Ascending aorta (tissue), 2 donors: ENCODE results near the gene GAD2. TPM values are rescaled to one million over a fixed set of nuclear protein-coding genes. Genes with fewer than 3 reads are reported as not detected.

Source experiments
- DNase-seq, 2 donors: peaks; one replicate each; pipeline ENCODE4 v3.0.0-alpha.2; 2019; ENCODE audit warnings: low spot score in 2 of 2
- H3K27ac ChIP-seq, 2 donors: fragments of 200-600 bp; sonication (generic); one replicate each; pipeline ENCODE4 v1.5.1; 2016 to 2017; ENCODE audit warnings: mild to moderate bottlenecking in 1 of 2
- H3K27me3 ChIP-seq: fragments of 200-600 bp; sonication (generic); one replicate; pipeline ENCODE4 v1.5.1; 2017
- H3K36me3 ChIP-seq, 2 donors: fragments of 200-600 bp; sonication (generic); one replicate each; pipeline ENCODE4 v1.5.1; 2016
- H3K4me1 ChIP-seq, 2 donors: fragments of 200-600 bp; sonication (generic); one replicate each; pipeline ENCODE4 v1.5.1; 2016 to 2017; ENCODE audit warnings: mild to moderate bottlenecking in 1 of 2
- H3K4me3 ChIP-seq, 2 donors: fragments of 200-600 bp; sonication (generic); one replicate each; pipeline ENCODE4 v1.5.1; 2016 to 2017; ENCODE audit warnings: mild to moderate bottlenecking in 1 of 2
- H3K9me3 ChIP-seq, 2 donors: fragments of 200-600 bp; sonication (generic); one replicate each; pipeline ENCODE4 v1.5.1; 2016
- CTCF ChIP-seq, 3 experiments: fragments of 200-600 bp in 2 of 3; fragments of 450-650 bp in 1 of 3; sonication (generic) in 2 of 3; IDR thresholded peaks; one replicate each; pipeline ENCODE4 v1.5.1; 2016 to 2019; ENCODE audit warnings: antibody characterized with exemption in 3 of 3, mild to moderate bottlenecking in 1 of 3, moderate library complexity in 1 of 3
- intact Hi-C: fragments of 100-400 bp; cut with DNase I; formaldehyde crosslinking; loops from one replicate; pipeline ENCODE4 v1.15.1; 2023
- total RNA-seq: library from RNA; depleted of rRNA; stranded (reverse); fragments of >200 nt; gene quantifications from one replicate; pipeline ENCODE4 v1.1.0, GENCODE V29; 2016

The GAD2 gene
- total RNA-seq, 1 donor from 2014 or later: not detected

GRCh38 chr10:26296360-26296759, 79.8 kb downstream of the GAD2 start:
- Histone ChIP-seq H3K27ac (no peak overlapping the region), H3K27me3 (no peaks in the 10 kb centered on the region), H3K36me3 (no peaks in the 10 kb centered on the region), H3K9me3 (no peaks in the 10 kb centered on the region), H3K4me1 (no peaks in the 10 kb centered on the region), H3K4me3 (no peak overlapping the region)
- no peak for DNase-seq
- TF ChIP-seq CTCF (IDR thresholded peaks at IDR 0.05): no peak
- intact Hi-C loops: no loop called here

GRCh38 chr10:26300001-26300400, 83.4 kb downstream of the GAD2 start:
- Histone ChIP-seq H3K27me3 (no peaks in the 10 kb centered on the region), H3K36me3 (no peaks in the 10 kb centered on the region), H3K27ac (no peak overlapping the region), H3K9me3 (no peaks in the 10 kb centered on the region), H3K4me1 (no peaks in the 10 kb centered on the region), H3K4me3 (no peak overlapping the region)
- no peak for TF ChIP-seq CTCF (IDR thresholded peaks at IDR 0.05)
- DNase-seq: no peak
- intact Hi-C loops: no loop called here

- intact Hi-C loops: no loop called here
- DNase-seq: no peak
- Histone ChIP-seq H3K36me3 (no peaks in the 10 kb centered on the region), H3K27me3 (no peaks in the 10 kb centered on the region), H3K27ac (no peak overlapping the region), H3K4me3 (no peak overlapping the region), H3K4me1 (no peaks in the 10 kb centered on the region), H3K9me3 (no peaks in the 10 kb centered on the region)
- TF ChIP-seq CTCF (IDR thresholded peaks at IDR 0.05): no peak
Measured at GRCh38 chr10:26303366-26303765, 86.8 kb downstream of the GAD2 start.

- Histone ChIP-seq H3K27ac (no peak overlapping the region), H3K4me1 (no peaks in the 10 kb centered on the region), H3K4me3 (no peak overlapping the region), H3K9me3 (no peaks in the 10 kb centered on the region), H3K36me3 (no peaks in the 10 kb centered on the region), H3K27me3 (no peaks in the 10 kb centered on the region)
- no peak for TF ChIP-seq CTCF (IDR thresholded peaks at IDR 0.05)
- no peak for DNase-seq
- intact Hi-C loops: no loop called here
Measured at GRCh38 chr10:26310361-26310760, 93.8 kb downstream of the GAD2 start.

GRCh38 chr10:26311383-26311940, 94.9 kb downstream of the GAD2 start:
- Histone ChIP-seq H3K4me1 (no peaks in the 10 kb centered on the region), H3K27me3 (no peaks in the 10 kb centered on the region), H3K36me3 (no peaks in the 10 kb centered on the region), H3K4me3 (no peak overlapping the region), H3K9me3 (no peaks in the 10 kb centered on the region), H3K27ac (no peak overlapping the region)
- TF ChIP-seq CTCF (IDR thresholded peaks at IDR 0.05): no peak
- DNase-seq: no peak
- intact Hi-C loops: no loop called here
